GM13976 (cell line): ENCODE measurements around the gene PRKCQ.

Source experiments
- DNase-seq: peaks from one replicate; pipeline ENCODE4 v3.0.0; 2012; ENCODE audit warnings: low spot score
- in situ Hi-C: fragments of 300-500 bp; cut with MboI; formaldehyde crosslinking; loops from one replicate; pipeline ENCODE4 v1.12.0; 2022; ENCODE audit warnings: low sequenced_read_pairs, mixed read lengths, inconsistent platforms; ENCODE audit not compliant: unreplicated experiment
- TF ChIP-seq, protein P1 (sequence below): IDR thresholded peaks from 2 replicates; pipeline ENCODE4 v1.5.1; 2012; ENCODE audit warnings: borderline replicate concordance, mild to moderate bottlenecking; ENCODE audit not compliant: insufficient read depth; ENCODE audit errors: extremely low read depth, missing control alignments, control extremely low read depth

PRKCQ gene

DNA sequence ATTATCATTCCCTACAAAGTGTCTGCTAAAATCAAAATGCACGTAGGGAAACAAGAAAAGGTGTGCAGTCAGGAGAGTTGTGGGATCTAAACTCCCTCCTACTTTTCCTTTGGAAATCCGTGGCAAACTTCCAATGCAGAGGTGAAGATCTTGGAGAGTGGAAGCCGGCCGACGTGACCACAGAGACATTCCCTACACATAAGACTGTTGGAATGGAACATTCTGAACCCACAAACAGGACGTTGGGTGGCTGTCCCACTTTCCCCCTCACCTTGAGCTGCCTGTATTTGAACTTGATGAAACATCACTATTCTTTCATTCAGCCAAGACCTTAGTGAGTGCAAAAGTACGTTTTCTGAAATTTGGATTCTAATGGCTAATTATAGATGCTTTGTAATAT, 65.9 kb downstream of the PRKCQ start:
- in situ Hi-C loops: no loop called here
- TF ChIP-seq, protein P1, sequence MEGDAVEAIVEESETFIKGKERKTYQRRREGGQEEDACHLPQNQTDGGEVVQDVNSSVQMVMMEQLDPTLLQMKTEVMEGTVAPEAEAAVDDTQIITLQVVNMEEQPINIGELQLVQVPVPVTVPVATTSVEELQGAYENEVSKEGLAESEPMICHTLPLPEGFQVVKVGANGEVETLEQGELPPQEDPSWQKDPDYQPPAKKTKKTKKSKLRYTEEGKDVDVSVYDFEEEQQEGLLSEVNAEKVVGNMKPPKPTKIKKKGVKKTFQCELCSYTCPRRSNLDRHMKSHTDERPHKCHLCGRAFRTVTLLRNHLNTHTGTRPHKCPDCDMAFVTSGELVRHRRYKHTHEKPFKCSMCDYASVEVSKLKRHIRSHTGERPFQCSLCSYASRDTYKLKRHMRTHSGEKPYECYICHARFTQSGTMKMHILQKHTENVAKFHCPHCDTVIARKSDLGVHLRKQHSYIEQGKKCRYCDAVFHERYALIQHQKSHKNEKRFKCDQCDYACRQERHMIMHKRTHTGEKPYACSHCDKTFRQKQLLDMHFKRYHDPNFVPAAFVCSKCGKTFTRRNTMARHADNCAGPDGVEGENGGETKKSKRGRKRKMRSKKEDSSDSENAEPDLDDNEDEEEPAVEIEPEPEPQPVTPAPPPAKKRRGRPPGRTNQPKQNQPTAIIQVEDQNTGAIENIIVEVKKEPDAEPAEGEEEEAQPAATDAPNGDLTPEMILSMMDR: no peak
- DNase-seq: no peak

DNA sequence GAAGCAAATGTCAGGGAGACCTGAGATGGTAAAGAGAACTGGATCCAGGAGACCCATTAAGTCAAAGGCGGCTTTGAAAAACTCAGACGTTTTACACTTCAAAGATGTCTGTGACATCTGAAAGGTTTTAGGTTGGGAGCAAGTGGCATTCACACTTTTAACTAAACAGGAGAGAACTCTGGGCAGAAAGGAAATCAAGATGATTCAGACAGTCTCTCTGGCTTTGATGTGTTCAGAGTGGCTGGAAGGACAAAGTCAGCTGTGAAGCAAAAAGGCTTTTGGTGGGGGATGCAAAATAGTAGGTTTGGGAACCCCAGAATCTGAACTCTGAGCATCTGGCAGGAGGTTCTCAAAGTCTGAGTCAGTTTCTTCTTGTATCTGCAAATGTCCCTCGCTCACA, 66.6 kb downstream of the PRKCQ start:
- no peak for DNase-seq
- in situ Hi-C loops: no loop called here
- TF ChIP-seq, protein P1: no peak

DNA sequence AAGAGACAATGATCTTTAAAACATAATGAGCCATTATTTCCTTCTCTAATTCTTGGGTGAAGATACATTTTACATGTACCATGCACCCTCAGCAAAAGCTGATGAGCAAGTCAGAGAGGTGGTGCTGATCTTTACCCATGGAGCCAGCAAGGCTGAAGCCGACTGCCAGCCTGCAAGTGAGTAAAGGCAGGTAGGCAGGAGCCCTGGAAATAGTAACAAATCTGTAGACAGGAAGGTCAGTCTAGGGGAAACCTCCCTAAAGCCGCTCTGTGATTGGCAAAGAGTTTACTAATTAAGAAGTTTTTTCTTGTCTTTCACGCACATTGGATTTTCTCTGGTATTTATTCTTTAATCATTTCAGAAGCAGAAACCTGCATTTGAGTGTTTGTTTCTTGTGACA, 67.9 kb downstream of the PRKCQ start:
- TF ChIP-seq, protein P1: no peak
- in situ Hi-C loops: no loop called here
- DNase-seq: no peak

DNA sequence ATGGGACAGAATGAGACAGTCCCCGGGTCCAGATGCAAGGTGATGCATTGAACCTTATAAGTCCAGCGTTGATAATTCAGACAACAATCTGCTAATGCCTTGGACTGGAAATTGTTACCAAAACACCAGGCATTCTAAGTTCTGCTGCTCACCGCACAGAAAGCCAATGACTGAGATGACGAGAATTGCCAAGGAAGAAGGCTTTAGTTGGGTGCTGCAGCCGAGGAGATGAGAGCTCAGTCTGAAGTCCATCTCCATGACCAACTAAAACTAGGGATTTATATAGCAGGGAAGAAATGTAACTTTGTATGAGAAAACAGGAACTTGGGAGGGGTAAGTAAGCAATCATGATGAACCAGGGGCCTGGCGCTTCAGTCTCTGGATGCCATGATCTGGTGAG, 68.7 kb downstream of the PRKCQ start:
- in situ Hi-C loops: no loop called here
- TF ChIP-seq, protein P1: no peak
- DNase-seq: no peak

DNA sequence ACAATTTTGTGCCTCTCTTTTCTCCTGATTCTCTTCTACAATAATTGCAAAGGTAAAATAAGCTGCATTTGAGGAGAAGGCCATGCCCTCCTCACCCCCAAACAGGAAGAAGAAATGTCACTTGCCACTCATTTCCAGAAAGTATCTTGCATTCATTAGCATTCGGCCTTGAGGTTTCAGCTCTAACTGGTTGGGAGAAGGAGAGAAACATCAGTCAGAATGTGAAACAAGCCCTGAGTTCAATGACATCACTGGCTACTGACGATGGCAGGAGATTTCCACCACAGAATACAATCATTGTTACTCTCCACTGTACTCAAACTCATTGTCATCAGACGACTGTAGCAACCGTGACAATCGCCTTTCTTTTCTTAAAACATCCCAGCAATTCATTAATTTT, 72.8 kb downstream of the PRKCQ start:
- peak; percentile 39 for DNase-seq
- TF ChIP-seq, protein P1: no peak
- in situ Hi-C loops: no loop called here

DNA sequence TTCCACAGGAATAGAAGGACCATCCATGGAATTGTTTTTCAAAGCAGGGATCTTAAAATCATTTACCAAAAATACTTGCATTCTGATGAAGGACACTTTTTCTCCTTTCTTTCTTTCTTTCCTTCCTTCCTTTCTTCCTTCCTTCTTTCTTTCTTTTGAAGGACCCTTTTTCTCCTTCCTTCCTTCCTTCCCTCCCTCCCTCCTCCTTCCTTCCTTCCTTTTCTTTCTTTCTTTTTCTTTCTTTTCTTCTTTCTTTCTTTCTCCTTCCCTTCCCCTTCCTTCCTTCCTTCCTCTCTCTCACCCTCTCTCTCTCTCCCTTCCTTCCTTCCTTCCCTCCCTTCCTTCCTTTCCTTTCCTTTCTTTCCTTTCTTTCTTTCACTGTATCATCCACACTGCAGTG, 74.8 kb downstream of the PRKCQ start:
- TF ChIP-seq, protein P1: no peak
- no peak for DNase-seq
- in situ Hi-C loops: no loop called here

DNA sequence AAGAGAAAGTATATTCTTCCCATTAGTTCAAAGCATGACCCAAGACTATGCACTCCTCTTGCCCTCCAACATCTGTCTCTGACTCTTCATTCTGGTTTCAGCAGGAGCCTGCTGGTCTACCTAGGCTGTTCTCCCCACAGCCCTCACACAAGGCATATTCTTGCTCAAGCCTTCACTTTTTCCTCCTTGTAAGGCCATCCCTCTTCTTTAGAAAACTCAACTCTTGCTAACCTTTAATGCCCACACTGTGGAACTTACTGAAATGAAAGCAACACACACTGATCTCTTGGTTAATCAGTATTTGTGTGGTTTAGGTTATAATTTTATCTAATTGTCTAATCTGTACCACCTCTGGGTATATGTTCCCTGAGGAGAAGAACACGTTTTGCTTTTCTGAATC, 75.8 kb downstream of the PRKCQ start:
- no peak for DNase-seq
- TF ChIP-seq, protein P1: no peak
- in situ Hi-C loops: no loop called here
